ENCODE data around the gene PARD3B. TPM values are rescaled to one million over a fixed set of nuclear protein-coding genes. Genes with fewer than 3 reads are reported as not detected.

Gene PARD3B
- total and polyA plus RNA-seq, 2 of the 13 experiments (the other 11 are each of a cell fraction or from before 2014, with no cell fraction given), result 0.71 to 2.3 TPM

DNA sequence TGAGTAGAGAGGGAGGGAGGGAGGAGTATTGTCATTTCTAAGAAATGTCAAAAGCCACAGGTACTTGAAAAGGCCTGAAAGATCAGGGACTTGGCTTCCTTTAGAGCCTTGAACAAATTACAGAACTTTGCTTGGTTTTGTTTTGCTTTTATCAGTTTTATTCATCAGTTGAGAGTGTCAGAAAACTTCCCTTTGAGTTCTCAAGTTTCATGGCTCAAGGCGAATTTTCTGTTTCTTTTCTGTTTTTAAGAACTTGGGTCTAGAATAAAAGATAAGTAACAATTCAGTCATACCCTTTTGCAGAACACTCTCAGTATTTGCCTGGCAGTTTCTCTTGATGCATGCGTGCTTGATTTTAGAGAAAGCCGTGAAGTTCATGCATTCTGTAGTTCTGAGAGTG lies 531.9 kb downstream of the PARD3B start:
- CTCF ChIA-PET (ENCODE audit: low intra/inter-chr PET ratio, low total read pairs), result no interaction called here
- no peaks in the 10 kb centered on the region for H3K79me2 ChIP-seq (ENCODE audit: insufficient read depth, low read length)
- no peaks in the 10 kb centered on the region for H3K36me3 ChIP-seq (replicated peaks in 1 of 2; ENCODE audit: control insufficient read depth in 1 of 2, insufficient read depth in 2 of 2, low read length in 2 of 2)
- DNase-seq (ENCODE audit: low spot score) (no peak), FAIRE-seq (no peak), ATAC-seq (no peak)
- 55% methylated on average over 3 of the region's 3 CpGs for WGBS (ENCODE audit: low lambda C conversion rate)
- no peak overlapping the region for H3K27ac ChIP-seq (ENCODE audit: extremely low read length, insufficient read depth, low read length)
- no peak overlapping the region for H2AFZ ChIP-seq (ENCODE audit: low read length)
- H3K27me3 ChIP-seq (ENCODE audit: control insufficient read depth in 1 of 2, insufficient read depth in 2 of 2, low read length in 2 of 2), result no peaks in the 10 kb centered on the region
- in situ Hi-C loops (cut with HindIII; ENCODE audit: extremely low pct_ligation_motif_present, low pct_unique_long_range_greater_than_20kb), result no loop called here
- H3K4me1 ChIP-seq (ENCODE audit: insufficient read depth, low read length), result no peaks in the 10 kb centered on the region
- H4K20me1 ChIP-seq (ENCODE audit: insufficient read depth, low read length), result no peaks in the 10 kb centered on the region
- POLR2A ChIA-PET, result no interaction called here
- no peaks in the 10 kb centered on the region for H3K9me3 ChIP-seq (ENCODE audit: low read length)
- H3K4me3 ChIP-seq (replicated peaks in 1 of 3; ENCODE audit: insufficient read depth in 1 of 3, low read depth in 2 of 3, low read length in 3 of 3), result no peak overlapping the region
- TF ChIP-seq YEATS2 (CRISPR knock-in tag; IDR thresholded peaks at IDR 0.05; ENCODE audit: borderline replicate concordance) (no peak), MED13 (CRISPR knock-in tag; IDR thresholded peaks at IDR 0.05) (no peak), ZNF253 (CRISPR knock-in tag; IDR thresholded peaks at IDR 0.05; ENCODE audit: borderline replicate concordance) (no peak), ZNF230 (CRISPR knock-in tag; IDR thresholded peaks at IDR 0.05) (no peak), ZNF292 (CRISPR knock-in tag; IDR thresholded peaks at IDR 0.05; ENCODE audit: borderline replicate concordance, low read depth) (no peak), PRPF4 (IDR thresholded peaks at IDR 0.05; ENCODE audit: low read depth, low read length, poor library complexity, severe bottlenecking) (no peak), FLYWCH1 (CRISPR knock-in tag; IDR thresholded peaks at IDR 0.05) (no peak), ZNF563 (CRISPR knock-in tag; IDR thresholded peaks at IDR 0.05) (no peak), CEBPB (IDR thresholded peaks at IDR 0.05; ENCODE audit: borderline replicate concordance, low read depth, low read length) (no peak), ZNF776 (CRISPR knock-in tag; IDR thresholded peaks at IDR 0.05) (no peak), CCAR2 (optimal IDR thresholded peaks at IDR 0.05; ENCODE audit: low read depth, low read length) (no peak), TSC22D2 (CRISPR knock-in tag; IDR thresholded peaks at IDR 0.05; ENCODE audit: borderline replicate concordance) (no peak), TARDBP (CRISPR knock-in tag; IDR thresholded peaks at IDR 0.05) (no peak), EHMT2 (IDR thresholded peaks at IDR 0.05; ENCODE audit: borderline replicate concordance, low read depth, low read length) (no peak), ZFP36 (IDR thresholded peaks at IDR 0.05; ENCODE audit: borderline replicate concordance, low read depth, low read length, partially characterized antibody) (no peak), PBX2 (CRISPR knock-in tag; IDR thresholded peaks at IDR 0.05) (no peak), ZSCAN22 (CRISPR knock-in tag; IDR thresholded peaks at IDR 0.05) (no peak), ZFP62 (CRISPR knock-in tag; IDR thresholded peaks at IDR 0.05) (no peak), MEIS1 (CRISPR knock-in tag; IDR thresholded peaks at IDR 0.05; ENCODE audit: borderline replicate concordance) (no peak)
- TF ChIP-seq, protein P1, sequence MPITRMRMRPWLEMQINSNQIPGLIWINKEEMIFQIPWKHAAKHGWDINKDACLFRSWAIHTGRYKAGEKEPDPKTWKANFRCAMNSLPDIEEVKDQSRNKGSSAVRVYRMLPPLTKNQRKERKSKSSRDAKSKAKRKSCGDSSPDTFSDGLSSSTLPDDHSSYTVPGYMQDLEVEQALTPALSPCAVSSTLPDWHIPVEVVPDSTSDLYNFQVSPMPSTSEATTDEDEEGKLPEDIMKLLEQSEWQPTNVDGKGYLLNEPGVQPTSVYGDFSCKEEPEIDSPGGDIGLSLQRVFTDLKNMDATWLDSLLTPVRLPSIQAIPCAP (CRISPR knock-in tag; IDR thresholded peaks at IDR 0.05; ENCODE audit: low read depth), result no peak
- no TSS peak for BruUV-seq (replicated peaks)
- no peak overlapping the region for H3K4me2 ChIP-seq (ENCODE audit: low read depth, low read length)
- no peak overlapping the region for H3K9ac ChIP-seq (ENCODE audit: insufficient read depth, low read depth, low read length)
- intact Hi-C loops (cut with micrococcal nuclease; ENCODE audit: unreplicated experiment), result no loop called here

Measured in HepG2 (cell line).